MCF 10A (cell line): Measurements from ENCODE around the gene DHRS1. TPM values are rescaled to one million over a fixed set of nuclear protein-coding genes. Genes with fewer than 3 reads are reported as not detected.

Source experiments
- BruUV-seq: library from RNA; stranded (reverse); fragments of 400-500 nt; replicated peaks from 2 replicates; lab custom pipeline; 2021; lab: Mats Ljungman, UMichigan
- CTCF ChIA-PET: fragments of 300-600 bp; sonication (Branson Sonifier 250); formaldehyde crosslinking; extraction: SDS; loops from one replicate; lab custom pipeline; 2021; ENCODE audit warnings: antibody characterized with exemption, inconsistent platforms; lab: Yijun Ruan, JAX
- POLR2A ChIA-PET: fragments of 300-600, 350-650 bp; sonication (Branson Sonifier 250); formaldehyde crosslinking; extraction: SDS; loops from one replicate; lab custom pipeline; 2020; ENCODE audit warnings: antibody characterized with exemption, inconsistent platforms; lab: Yijun Ruan, JAX
- DNase-seq: peaks from one replicate; pipeline ENCODE4 v3.0.0-alpha.2; 2018; ENCODE audit not compliant: unreplicated experiment
- H3K27ac Mint-ChIP-seq: one replicate; pipeline ENCODE4 v1.8.0; 2022; ENCODE audit warnings: mild to moderate bottlenecking, low read depth, mixed read lengths; ENCODE audit not compliant: unreplicated experiment
- H3K27me3 Mint-ChIP-seq: one replicate; pipeline ENCODE4 v1.8.0; 2022; ENCODE audit warnings: mixed read lengths; ENCODE audit not compliant: insufficient read depth, unreplicated experiment
- H3K36me3 Mint-ChIP-seq: one replicate; pipeline ENCODE4 v1.8.0; 2022; ENCODE audit warnings: mild to moderate bottlenecking, moderate library complexity, mixed read lengths; ENCODE audit not compliant: insufficient read depth, unreplicated experiment
- H3K4me1 Mint-ChIP-seq: one replicate; pipeline ENCODE4 v1.8.0; 2022; ENCODE audit warnings: mixed read lengths; ENCODE audit not compliant: insufficient read depth, unreplicated experiment
- H3K4me3 Mint-ChIP-seq: one replicate; pipeline ENCODE4 v1.8.0; 2022; ENCODE audit warnings: mild to moderate bottlenecking, moderate library complexity, mixed read lengths; ENCODE audit not compliant: unreplicated experiment
- H3K9me3 Mint-ChIP-seq: one replicate; pipeline ENCODE4 v1.8.0; 2022; ENCODE audit warnings: mixed read lengths; ENCODE audit not compliant: unreplicated experiment
- intact Hi-C: fragments of 100-400 bp; cut with micrococcal nuclease; formaldehyde crosslinking; loops from 2 replicates; pipeline ENCODE4 v1.14.1; 2022
- total RNA-seq: library from RNA; stranded (reverse); gene quantifications from 2 replicates; pipeline ENCODE4 v1.2.3, GENCODE V29; 2022
- TF ChIP-seq, protein P1 (sequence below): fragments of 200-600 bp; IDR thresholded peaks from one replicate; pipeline ENCODE4 v1.8.0; 2022; ENCODE audit warnings: antibody characterized with exemption, mild to moderate bottlenecking; ENCODE audit not compliant: unreplicated experiment

The DHRS1 gene
- total RNA-seq, 1 experiment from 2014 or later, result 29.7 TPM

- ChIA-PET CTCF (interaction anchor here (0.8 to 16.6 kb wide), 11 partner anchors 9 to 104 kb away, joined by 3 to 626 read pairs (median 4); partner anchors contain the start of genes CBLN3 and KHNYN), POLR2A (interaction anchor here (1.6 to 2.2 kb wide), 2 partner anchors 94 to 99 kb away, joined by 3 to 6 read pairs; no protein-coding TSS in a partner anchor)
- Mint-ChIP-seq H3K27me3 (peaks cover 11% of the 10 kb centered on the region), H3K4me3 (no peak overlapping the region), H3K36me3 (peaks cover 5% of the 10 kb centered on the region), H3K9me3 (no peaks in the 10 kb centered on the region), H3K27ac (no peak overlapping the region), H3K4me1 (peaks cover 2% of the 10 kb centered on the region)
- TF ChIP-seq, protein P1, sequence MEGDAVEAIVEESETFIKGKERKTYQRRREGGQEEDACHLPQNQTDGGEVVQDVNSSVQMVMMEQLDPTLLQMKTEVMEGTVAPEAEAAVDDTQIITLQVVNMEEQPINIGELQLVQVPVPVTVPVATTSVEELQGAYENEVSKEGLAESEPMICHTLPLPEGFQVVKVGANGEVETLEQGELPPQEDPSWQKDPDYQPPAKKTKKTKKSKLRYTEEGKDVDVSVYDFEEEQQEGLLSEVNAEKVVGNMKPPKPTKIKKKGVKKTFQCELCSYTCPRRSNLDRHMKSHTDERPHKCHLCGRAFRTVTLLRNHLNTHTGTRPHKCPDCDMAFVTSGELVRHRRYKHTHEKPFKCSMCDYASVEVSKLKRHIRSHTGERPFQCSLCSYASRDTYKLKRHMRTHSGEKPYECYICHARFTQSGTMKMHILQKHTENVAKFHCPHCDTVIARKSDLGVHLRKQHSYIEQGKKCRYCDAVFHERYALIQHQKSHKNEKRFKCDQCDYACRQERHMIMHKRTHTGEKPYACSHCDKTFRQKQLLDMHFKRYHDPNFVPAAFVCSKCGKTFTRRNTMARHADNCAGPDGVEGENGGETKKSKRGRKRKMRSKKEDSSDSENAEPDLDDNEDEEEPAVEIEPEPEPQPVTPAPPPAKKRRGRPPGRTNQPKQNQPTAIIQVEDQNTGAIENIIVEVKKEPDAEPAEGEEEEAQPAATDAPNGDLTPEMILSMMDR, result no peak
- intact Hi-C loops, result no loop called here
- no peak for DNase-seq
- BruUV-seq, result no TSS peak
Measured at GRCh38 chr14:24337144-24337823, 37.7 kb upstream of the DHRS1 start.

- DNase-seq, result no peak
- POLR2A ChIA-PET, result interaction anchor here (0.5 to 2.2 kb wide), 3 partner anchors 94 to 105 kb away, joined by 3 to 6 read pairs (median 3); partner anchors contain the start of genes CBLN3 and KHNYN
- intact Hi-C loops, result no loop called here
- Mint-ChIP-seq H3K27ac (no peak overlapping the region), H3K36me3 (peaks cover 6% of the 10 kb centered on the region), H3K9me3 (no peaks in the 10 kb centered on the region), H3K27me3 (peaks cover 11% of the 10 kb centered on the region), H3K4me3 (no peak overlapping the region), H3K4me1 (peaks cover 7% of the 10 kb centered on the region)
- no TSS peak for BruUV-seq
- CTCF ChIA-PET, result interaction anchor here (0.6 to 16.6 kb wide), 11 partner anchors 8 to 118 kb away, joined by 3 to 626 read pairs (median 4); partner anchors contain the start of genes CBLN3, KHNYN and SDR39U1
- TF ChIP-seq, protein P1, result no peak
Measured at GRCh38 chr14:24335461-24336171, 36.0 kb upstream of the DHRS1 start.

- peaks cover 6% of the 10 kb centered on the region for H3K36me3 Mint-ChIP-seq
- BruUV-seq, result no TSS peak
- H3K4me3 Mint-ChIP-seq, result no peak within 1 kb of the TSS
- H3K27me3 Mint-ChIP-seq, result peaks cover 11% of the 10 kb centered on the region
- TF ChIP-seq, protein P1, result no peak
- CTCF ChIA-PET, result interaction anchor here (0.6 to 16.6 kb wide), 23 partner anchors 11 to 292 kb away, joined by 3 to 626 read pairs (median 21); partner anchors contain the start of genes CBLN3, CIDEB, KHNYN and LTB4R
- no peak within 1 kb of the TSS for H3K27ac Mint-ChIP-seq
- POLR2A ChIA-PET, result interaction anchor here (1.4 to 3.3 kb wide), 2 partner anchors 96 to 107 kb away, joined by 5 to 52 read pairs; partner anchors contain the start of genes CBLN3 and KHNYN
- intact Hi-C loops, result no loop called here
- H3K4me1 Mint-ChIP-seq, result peaks cover 7% of the 10 kb centered on the region
- H3K9me3 Mint-ChIP-seq, result no peaks in the 10 kb centered on the region
- no peak for DNase-seq
Measured at GRCh38 chr14:24334431-24335291, 35.1 kb upstream of the DHRS1 start, which contains the start of gene ADCY4. ADCY4 (minus strand) TSS chr14:24335071; CDS start chr14:24334652, 419 bp downstream.
